Skeletal muscle tissue (tissue), 4 donors: ENCODE measurements around the gene TSSK1B. TPM values are rescaled to one million over a fixed set of nuclear protein-coding genes. Genes with fewer than 3 reads are reported as not detected.
"Not testable (repeated sequence)": the region's sequence is repeated elsewhere in the genome, so short reads cannot be mapped to it uniquely, and the experiment has no call there.

Source experiments
- H3K27ac ChIP-seq: one replicate; pipeline ENCODE4 v1.7.0; 2013; ENCODE audit warnings: mild to moderate bottlenecking, low read depth, low read length, inconsistent platforms
- H3K27me3 ChIP-seq, 3 donors: one replicate each; pipeline ENCODE4 v1.7.0; 2013; ENCODE audit warnings: low read length in 3 of 3; ENCODE audit not compliant: control insufficient read depth in 3 of 3, insufficient read depth in 3 of 3
- H3K36me3 ChIP-seq, 3 donors: one replicate each; pipeline ENCODE4 v1.7.0; 2013; ENCODE audit warnings: low read length in 3 of 3; ENCODE audit not compliant: control insufficient read depth in 3 of 3, insufficient read depth in 3 of 3
- H3K4me1 ChIP-seq, 3 donors: one replicate each; pipeline ENCODE4 v1.7.0; 2013; ENCODE audit warnings: low read length in 3 of 3, mild to moderate bottlenecking in 3 of 3; ENCODE audit not compliant: control insufficient read depth in 3 of 3, insufficient read depth in 3 of 3
- H3K4me3 ChIP-seq, 3 donors: one replicate each; pipeline ENCODE4 v1.7.0; 2013; ENCODE audit warnings: low read length in 3 of 3
- H3K9ac ChIP-seq, 3 donors: one replicate each; pipeline ENCODE4 v1.7.0; 2013; ENCODE audit warnings: low read length in 3 of 3, mild to moderate bottlenecking in 3 of 3, moderate library complexity in 2 of 3, low read depth in 1 of 3
- H3K9me3 ChIP-seq, 3 donors: one replicate each; pipeline ENCODE4 v1.7.0; 2013; ENCODE audit warnings: low read length in 3 of 3; ENCODE audit not compliant: control insufficient read depth in 3 of 3
- total RNA-seq: library from RNA; depleted of rRNA; stranded (reverse); fragments of >200 nt; gene quantifications from one replicate; pipeline ENCODE4 v1.2.3, GENCODE V29; 2014
- donor health status: Osteomylitis.

The TSSK1B gene
- total RNA-seq, 1 donor from 2014 or later: not detected

- no peak overlapping the region for H3K9ac ChIP-seq
- H3K36me3 ChIP-seq: no peaks in the 10 kb centered on the region
- H3K27me3 ChIP-seq: no peaks in the 10 kb centered on the region
- H3K27ac ChIP-seq: no peak overlapping the region
- no peaks in the 10 kb centered on the region for H3K9me3 ChIP-seq
- no peaks in the 10 kb centered on the region for H3K4me1 ChIP-seq
- no peak overlapping the region for H3K4me3 ChIP-seq
Measured at GRCh38 chr5:113405530-113405929, 29.3 kb downstream of the TSSK1B start.

DNA sequence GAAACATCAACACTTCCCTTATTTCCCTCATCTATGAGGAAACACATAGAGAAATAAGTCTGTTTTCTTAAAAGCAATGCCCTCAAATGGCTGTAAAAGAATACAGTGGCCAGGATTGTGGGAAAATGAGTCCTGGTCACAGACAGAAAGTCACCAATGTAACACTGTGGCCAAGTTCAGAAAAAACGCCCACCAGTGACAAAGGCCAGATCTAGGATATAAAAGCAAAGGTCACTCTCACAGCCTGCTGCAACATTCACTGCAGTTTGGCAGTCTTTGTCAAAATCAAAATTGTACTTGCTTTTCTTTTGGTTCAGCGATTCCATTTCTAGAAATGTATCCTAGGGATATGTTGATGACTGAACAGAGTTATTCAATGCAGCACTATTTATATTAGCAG lies 30.5 kb downstream of the TSSK1B start:
- Histone ChIP-seq H3K4me1 (no peaks in the 10 kb centered on the region), H3K4me3 (no peak overlapping the region), H3K27me3 (no peaks in the 10 kb centered on the region), H3K9ac (no peak overlapping the region), H3K27ac (no peak overlapping the region), H3K36me3 (no peaks in the 10 kb centered on the region), H3K9me3 (no peaks in the 10 kb centered on the region)

GRCh38 chr5:113397986-113398385 lies 36.8 kb downstream of the TSSK1B start:
- H3K36me3 ChIP-seq, H3K27ac ChIP-seq, H3K4me1 ChIP-seq, H3K9ac ChIP-seq, H3K9me3 ChIP-seq, H3K4me3 ChIP-seq, H3K27me3 ChIP-seq: not testable (repeated sequence)

GRCh38 chr5:113397046-113397445 lies 37.7 kb downstream of the TSSK1B start:
- no peaks in the 10 kb centered on the region for H3K4me1 ChIP-seq
- H3K27ac ChIP-seq: no peak overlapping the region
- H3K9me3 ChIP-seq: no peaks in the 10 kb centered on the region
- no peaks in the 10 kb centered on the region for H3K36me3 ChIP-seq
- no peak overlapping the region for H3K4me3 ChIP-seq
- no peak overlapping the region for H3K9ac ChIP-seq
- H3K27me3 ChIP-seq: no peaks in the 10 kb centered on the region

DNA sequence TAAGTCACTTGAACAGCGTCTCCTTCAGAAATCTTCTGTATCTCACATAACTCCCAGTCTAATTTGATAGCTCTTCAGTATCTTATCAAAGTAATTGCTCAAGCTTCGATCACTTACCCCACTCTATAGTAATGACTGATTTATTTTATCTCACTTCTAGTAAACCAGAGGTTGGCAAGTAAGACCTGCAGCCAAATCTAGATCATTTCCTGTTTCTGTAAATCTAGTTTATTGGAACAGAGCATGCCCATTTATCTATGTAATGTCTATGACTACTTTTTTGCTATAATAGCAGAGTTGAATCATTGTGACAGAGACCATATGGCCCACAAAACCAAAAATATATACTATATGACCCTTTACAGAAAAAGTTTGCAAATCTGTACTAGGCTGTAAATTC lies 40.1 kb downstream of the TSSK1B start:
- H3K27ac ChIP-seq: no peak overlapping the region
- no peaks in the 10 kb centered on the region for H3K27me3 ChIP-seq
- H3K4me3 ChIP-seq: no peak overlapping the region
- no peaks in the 10 kb centered on the region for H3K36me3 ChIP-seq
- no peaks in the 10 kb centered on the region for H3K9me3 ChIP-seq
- H3K4me1 ChIP-seq: no peaks in the 10 kb centered on the region
- no peak overlapping the region for H3K9ac ChIP-seq

DNA sequence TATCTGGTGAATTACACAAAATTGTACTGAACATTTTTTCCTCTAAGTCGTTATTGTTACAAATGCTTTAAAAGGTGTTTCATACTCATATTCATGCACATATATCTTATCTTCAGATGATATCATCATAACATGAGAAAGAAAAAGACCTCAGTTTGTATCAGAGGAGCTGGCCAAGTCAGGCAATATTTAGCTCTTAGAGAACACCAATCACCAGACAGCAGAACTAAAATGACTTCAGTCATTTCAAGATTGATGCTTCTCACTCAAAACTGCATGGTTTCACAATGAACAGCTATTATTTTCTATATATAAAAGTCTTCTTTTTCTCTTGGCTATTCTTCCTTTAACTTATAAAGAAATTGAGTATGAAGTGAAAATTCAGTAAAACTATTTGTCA lies 44.6 kb downstream of the TSSK1B start:
- Histone ChIP-seq H3K9me3 (no peaks in the 10 kb centered on the region), H3K4me3 (no peak overlapping the region), H3K27ac (no peak overlapping the region), H3K36me3 (no peaks in the 10 kb centered on the region), H3K9ac (no peak overlapping the region), H3K4me1 (no peaks in the 10 kb centered on the region), H3K27me3 (no peaks in the 10 kb centered on the region)

DNA sequence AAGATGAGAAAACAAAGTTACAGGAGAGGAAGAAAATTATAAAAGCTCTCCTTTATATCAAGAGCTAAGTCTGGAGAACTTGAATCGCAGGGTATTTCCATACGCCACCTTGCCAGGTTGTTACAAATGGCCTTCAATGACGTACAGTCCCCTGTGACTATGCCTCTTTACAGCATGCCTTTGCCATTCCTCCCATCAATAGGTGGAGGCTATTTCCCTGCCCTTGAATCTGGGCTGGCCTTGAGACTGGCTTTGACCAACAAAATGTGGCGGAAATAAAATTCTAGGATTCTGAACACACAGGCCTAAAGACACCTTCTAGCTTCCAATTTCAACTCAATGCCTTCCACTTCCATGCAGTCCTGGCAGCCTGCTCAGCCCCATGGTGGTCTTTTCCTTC lies 45.7 kb downstream of the TSSK1B start:
- Histone ChIP-seq H3K4me1 (no peaks in the 10 kb centered on the region), H3K4me3 (no peak overlapping the region), H3K27me3 (no peaks in the 10 kb centered on the region), H3K27ac (no peak overlapping the region), H3K9me3 (no peaks in the 10 kb centered on the region), H3K36me3 (no peaks in the 10 kb centered on the region), H3K9ac (no peak overlapping the region)

- Histone ChIP-seq H3K9ac (no peak overlapping the region), H3K27ac (no peak overlapping the region), H3K9me3 (no peaks in the 10 kb centered on the region), H3K4me1 (no peaks in the 10 kb centered on the region), H3K36me3 (no peaks in the 10 kb centered on the region), H3K27me3 (no peaks in the 10 kb centered on the region), H3K4me3 (no peak overlapping the region)
Measured at GRCh38 chr5:113387844-113388243, 46.9 kb downstream of the TSSK1B start.

GRCh38 chr5:113384782-113385285 lies 50.0 kb downstream of the TSSK1B start:
- no peaks in the 10 kb centered on the region for H3K36me3 ChIP-seq
- no peaks in the 10 kb centered on the region for H3K9me3 ChIP-seq
- no peaks in the 10 kb centered on the region for H3K27me3 ChIP-seq
- H3K27ac ChIP-seq: no peak overlapping the region
- H3K9ac ChIP-seq: no peak overlapping the region
- H3K4me3 ChIP-seq: no peak overlapping the region
- no peaks in the 10 kb centered on the region for H3K4me1 ChIP-seq

DNA sequence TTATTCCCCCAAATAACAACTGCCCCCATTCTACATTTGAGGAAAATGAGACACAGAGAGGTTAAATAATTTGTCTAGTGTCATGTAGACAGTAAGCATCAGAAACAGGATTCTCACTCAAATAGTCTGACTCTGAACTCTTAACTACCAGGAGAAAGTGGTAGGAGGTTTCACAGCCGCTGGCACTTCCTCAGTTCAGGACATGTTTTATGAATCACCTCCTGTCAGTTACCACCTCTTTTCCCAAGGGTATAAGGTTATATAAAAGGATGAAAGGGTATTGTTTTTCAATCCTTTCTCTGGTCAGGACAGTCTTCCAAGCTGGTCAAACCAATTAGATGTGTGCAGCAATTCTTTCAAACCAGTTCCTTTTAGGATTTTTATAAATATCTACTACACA lies 52.1 kb downstream of the TSSK1B start:
- H3K27me3 ChIP-seq: no peaks in the 10 kb centered on the region
- no peaks in the 10 kb centered on the region for H3K36me3 ChIP-seq
- H3K9me3 ChIP-seq: no peaks in the 10 kb centered on the region
- no peak overlapping the region for H3K4me3 ChIP-seq
- no peak overlapping the region for H3K27ac ChIP-seq
- no peak overlapping the region for H3K9ac ChIP-seq
- no peaks in the 10 kb centered on the region for H3K4me1 ChIP-seq
